ENCODE data around the gene GYS2. TPM values are rescaled to one million over a fixed set of nuclear protein-coding genes. Genes with fewer than 3 reads are reported as not detected.

The GYS2 gene
- total and polyA plus RNA-seq, 9 of the 15 experiments (the other 6 are each of a cell fraction or from before 2014, with no cell fraction given) = not detected

GRCh38 chr12:21501258-21502163 is 103.1 kb downstream of the GYS2 start, which contains the start of the genes GOLT1B and RECQL (continued):
- no peak for TF ChIP-seq MEF2A (IDR thresholded peaks at IDR 0.05; ENCODE audit: control insufficient read depth, low read depth, low read length)
- no peak for TF ChIP-seq SREBF1 (IDR thresholded peaks at IDR 0.05; ENCODE audit: borderline replicate concordance, low read depth, low read length)
- no peak for TF ChIP-seq NR3C1 (CRISPR knock-in tag; IDR thresholded peaks at IDR 0.05)
- no peak for TF ChIP-seq POU5F1 (IDR thresholded peaks at IDR 0.05; ENCODE audit: borderline replicate concordance, low read depth, low read length, partially characterized antibody)
- TF ChIP-seq MLX (CRISPR knock-in tag; conservative IDR thresholded peaks at IDR 0.05) = no peak
- peak; percentile 94 to 96; a peak in 3 of 4 replicates for TF ChIP-seq SIN3A (IDR thresholded peaks at IDR 0.05; ENCODE audit: borderline replicate concordance in 2 of 2, control insufficient read depth in 1 of 2, low read depth in 2 of 2, low read length in 2 of 2)
- TF ChIP-seq TBP (optimal IDR thresholded peaks at IDR 0.05; ENCODE audit: low read depth, low read length) = peak; percentile 60
- peak in 1 of 2 experiments; percentile 62; a peak in 1 of 4 replicates for TF ChIP-seq ZNF318 (IDR thresholded peaks at IDR 0.05; ENCODE audit: borderline replicate concordance in 1 of 2, low read depth in 1 of 2)
- no peak for TF ChIP-seq NR2F6 (CRISPR knock-in tag; IDR thresholded peaks at IDR 0.05)
- TF ChIP-seq ZNF77 (CRISPR knock-in tag; IDR thresholded peaks at IDR 0.05) = no peak
- TF ChIP-seq, protein P1, sequence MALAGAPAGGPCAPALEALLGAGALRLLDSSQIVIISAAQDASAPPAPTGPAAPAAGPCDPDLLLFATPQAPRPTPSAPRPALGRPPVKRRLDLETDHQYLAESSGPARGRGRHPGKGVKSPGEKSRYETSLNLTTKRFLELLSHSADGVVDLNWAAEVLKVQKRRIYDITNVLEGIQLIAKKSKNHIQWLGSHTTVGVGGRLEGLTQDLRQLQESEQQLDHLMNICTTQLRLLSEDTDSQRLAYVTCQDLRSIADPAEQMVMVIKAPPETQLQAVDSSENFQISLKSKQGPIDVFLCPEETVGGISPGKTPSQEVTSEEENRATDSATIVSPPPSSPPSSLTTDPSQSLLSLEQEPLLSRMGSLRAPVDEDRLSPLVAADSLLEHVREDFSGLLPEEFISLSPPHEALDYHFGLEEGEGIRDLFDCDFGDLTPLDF (CRISPR knock-in tag; IDR thresholded peaks at IDR 0.05) = no peak
- 0 out of 2 replicates have a peak, but pooled peaks have one; percentile 69 for TF ChIP-seq SRSF3 (IDR thresholded peaks at IDR 0.05; ENCODE audit: insufficient read depth, low read length)
- TF ChIP-seq ETV6 (IDR thresholded peaks at IDR 0.05; ENCODE audit: borderline replicate concordance in 1 of 2, low read depth in 2 of 2, low read length in 1 of 2) = peak in 1 of 2 experiments; percentile 66; a peak in 1 of 4 replicates
- TF ChIP-seq ETV6 (CRISPR knock-in tag; IDR thresholded peaks at IDR 0.05; ENCODE audit: borderline replicate concordance) = no peak

Measured in K562 (cell line).